Calu3 (cell line): ENCODE measurements around the gene GSC2. TPM values are rescaled to one million over a fixed set of nuclear protein-coding genes. Genes with fewer than 3 reads are reported as not detected.

Source experiments
- BruUV-seq: library from RNA; stranded (reverse); fragments of 400-500 nt; replicated peaks from 2 replicates; lab custom pipeline; 2021; lab: Mats Ljungman, UMichigan
- CTCF ChIA-PET: fragments of 300-600 bp; sonication (Branson Sonifier 250); formaldehyde crosslinking; loops from one replicate; lab custom pipeline; 2022; ENCODE audit warnings: antibody characterized with exemption; lab: Charles Lee
- DNase-seq: peaks from one replicate; pipeline ENCODE4 v3.0.0; 2022
- H3K27ac Mint-ChIP-seq: one replicate; pipeline ENCODE4 v1.8.0; 2022; ENCODE audit warnings: mixed read lengths; ENCODE audit not compliant: unreplicated experiment
- H3K27me3 Mint-ChIP-seq: one replicate; pipeline ENCODE4 v1.8.0; 2022; ENCODE audit warnings: mixed read lengths; ENCODE audit not compliant: unreplicated experiment
- H3K36me3 Mint-ChIP-seq: one replicate; pipeline ENCODE4 v1.8.0; 2022; ENCODE audit warnings: mild to moderate bottlenecking, moderate library complexity, mixed read lengths; ENCODE audit not compliant: insufficient read depth, unreplicated experiment
- H3K4me1 Mint-ChIP-seq: one replicate; pipeline ENCODE4 v1.8.0; 2022; ENCODE audit warnings: mild to moderate bottlenecking, low read depth, mixed read lengths; ENCODE audit not compliant: unreplicated experiment
- H3K4me3 Mint-ChIP-seq: one replicate; pipeline ENCODE4 v1.8.0; 2022; ENCODE audit warnings: mild to moderate bottlenecking, low read depth, moderate library complexity, mixed read lengths; ENCODE audit not compliant: unreplicated experiment
- H3K9me3 Mint-ChIP-seq: one replicate; pipeline ENCODE4 v1.8.0; 2022; ENCODE audit warnings: low read depth, mixed read lengths; ENCODE audit not compliant: unreplicated experiment
- CTCF ChIP-seq: fragments of 200-600 bp; IDR thresholded peaks from one replicate; pipeline ENCODE4 v1.8.0; 2022; ENCODE audit warnings: antibody characterized with exemption; ENCODE audit not compliant: unreplicated experiment
- intact Hi-C: fragments of 100-400 bp; cut with micrococcal nuclease; formaldehyde crosslinking; loops from one replicate; pipeline ENCODE4 v1.10.0; 2022; ENCODE audit not compliant: unreplicated experiment
- total RNA-seq: library from RNA; stranded (reverse); gene quantifications from 2 replicates; pipeline ENCODE4 v1.2.3, GENCODE V29; 2022

Gene GSC2
- total RNA-seq, 1 experiment from 2014 or later, result not detected

- TF ChIP-seq CTCF, result no peak
- CTCF ChIA-PET, result no interaction called here
- Mint-ChIP-seq H3K4me3 (no peak overlapping the region), H3K4me1 (peaks cover 8% of the 10 kb centered on the region), H3K27ac (no peak overlapping the region), H3K27me3 (no peaks in the 10 kb centered on the region), H3K36me3 (peaks cover 14% of the 10 kb centered on the region), H3K9me3 (no peaks in the 10 kb centered on the region)
- intact Hi-C loops, result no loop called here
- DNase-seq, result no peak
- no TSS peak for BruUV-seq
These were observed 23.5 kb downstream of the GSC2 start for GRCh38 chr22:19126309-19127273.

- CTCF ChIA-PET, result no interaction called here
- intact Hi-C loops, result no loop called here
These were observed 24.4 kb downstream of the GSC2 start for GRCh38 chr22:19125474-19126308.

GRCh38 chr22:19125011-19125410 lies 25.1 kb downstream of the GSC2 start:
- Mint-ChIP-seq H3K27ac (no peak overlapping the region), H3K4me3 (no peak overlapping the region), H3K4me1 (peaks cover 19% of the 10 kb centered on the region), H3K27me3 (no peaks in the 10 kb centered on the region), H3K36me3 (peaks cover 29% of the 10 kb centered on the region), H3K9me3 (no peaks in the 10 kb centered on the region)
- no peak for DNase-seq
- TF ChIP-seq CTCF, result no peak
- intact Hi-C loops, result no loop called here
- CTCF ChIA-PET, result no interaction called here
- no TSS peak for BruUV-seq

More at GRCh38 chr22:19125474-19126308, 24.4 kb downstream of the GSC2 start:
- no peaks in the 10 kb centered on the region for H3K9me3 Mint-ChIP-seq
- peaks cover 12% of the 10 kb centered on the region for H3K4me1 Mint-ChIP-seq
- no peak overlapping the region for H3K4me3 Mint-ChIP-seq
- no peaks in the 10 kb centered on the region for H3K27me3 Mint-ChIP-seq
- no TSS peak for BruUV-seq
- no peak for TF ChIP-seq CTCF
- no peak for DNase-seq
- H3K27ac Mint-ChIP-seq, result no peak overlapping the region
- peaks cover 23% of the 10 kb centered on the region for H3K36me3 Mint-ChIP-seq

- H3K4me1 Mint-ChIP-seq, result peaks cover 23% of the 10 kb centered on the region
- no peak for TF ChIP-seq CTCF
- H3K27ac Mint-ChIP-seq, result no peak overlapping the region
- no TSS peak for BruUV-seq
- CTCF ChIA-PET, result no interaction called here
- no peaks in the 10 kb centered on the region for H3K9me3 Mint-ChIP-seq
- H3K27me3 Mint-ChIP-seq, result no peaks in the 10 kb centered on the region
- H3K36me3 Mint-ChIP-seq, result peaks cover 29% of the 10 kb centered on the region
- no peak for DNase-seq
- H3K4me3 Mint-ChIP-seq, result no peak overlapping the region
- intact Hi-C loops, result no loop called here
These were observed 25.7 kb downstream of the GSC2 start for GRCh38 chr22:19124377-19124776.
